ENCODE data around the gene MUC22.

DNA sequence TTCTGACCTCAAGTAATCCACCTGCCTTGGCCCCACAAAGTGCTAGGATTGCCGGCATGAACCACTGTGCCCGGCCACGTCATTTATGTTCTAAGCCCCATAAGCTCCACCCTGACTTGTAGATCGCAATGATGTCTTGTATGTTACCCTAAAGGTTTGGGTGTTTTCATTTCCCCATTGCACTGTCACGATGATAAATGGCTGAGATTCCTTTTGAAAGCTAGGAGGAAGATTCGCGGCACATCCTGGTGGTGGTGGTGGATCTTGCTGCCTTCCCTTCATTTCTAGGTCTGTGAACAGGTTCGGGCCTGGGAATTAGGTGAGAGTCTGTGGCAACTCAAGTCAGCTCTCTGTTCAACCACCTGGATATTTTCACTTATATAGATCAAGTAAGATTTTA, 28.3 kb downstream of the MUC22 start:
- TF ChIP-seq, protein P1, sequence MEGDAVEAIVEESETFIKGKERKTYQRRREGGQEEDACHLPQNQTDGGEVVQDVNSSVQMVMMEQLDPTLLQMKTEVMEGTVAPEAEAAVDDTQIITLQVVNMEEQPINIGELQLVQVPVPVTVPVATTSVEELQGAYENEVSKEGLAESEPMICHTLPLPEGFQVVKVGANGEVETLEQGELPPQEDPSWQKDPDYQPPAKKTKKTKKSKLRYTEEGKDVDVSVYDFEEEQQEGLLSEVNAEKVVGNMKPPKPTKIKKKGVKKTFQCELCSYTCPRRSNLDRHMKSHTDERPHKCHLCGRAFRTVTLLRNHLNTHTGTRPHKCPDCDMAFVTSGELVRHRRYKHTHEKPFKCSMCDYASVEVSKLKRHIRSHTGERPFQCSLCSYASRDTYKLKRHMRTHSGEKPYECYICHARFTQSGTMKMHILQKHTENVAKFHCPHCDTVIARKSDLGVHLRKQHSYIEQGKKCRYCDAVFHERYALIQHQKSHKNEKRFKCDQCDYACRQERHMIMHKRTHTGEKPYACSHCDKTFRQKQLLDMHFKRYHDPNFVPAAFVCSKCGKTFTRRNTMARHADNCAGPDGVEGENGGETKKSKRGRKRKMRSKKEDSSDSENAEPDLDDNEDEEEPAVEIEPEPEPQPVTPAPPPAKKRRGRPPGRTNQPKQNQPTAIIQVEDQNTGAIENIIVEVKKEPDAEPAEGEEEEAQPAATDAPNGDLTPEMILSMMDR (conservative IDR thresholded peaks at IDR 0.05; ENCODE audit: low read length), result no peak
- TF ChIP-seq EZH2phosphoT487 (IDR thresholded peaks at IDR 0.05; ENCODE audit: borderline replicate concordance), result no peak
